GM12864 (cell line): ENCODE measurements around the gene PARP11.

ENCODE experiments used
- DNase-seq: peaks from one replicate; pipeline ENCODE4 v3.0.0-alpha.2; 2011; ENCODE audit warnings: low read depth
- H3K4me3 ChIP-seq: 2 replicates; pipeline ENCODE4 v1.5.1; 2011; ENCODE audit warnings: mild to moderate bottlenecking, low read depth, low read length, control low read depth
- TF ChIP-seq, protein P1 (sequence below): IDR thresholded peaks from 2 replicates; pipeline ENCODE4 v1.5.1; 2011; ENCODE audit warnings: low read depth, mild to moderate bottlenecking, moderate library complexity, low read length, control low read depth, inconsistent platforms; ENCODE audit errors: missing control alignments

The PARP11 gene

DNA sequence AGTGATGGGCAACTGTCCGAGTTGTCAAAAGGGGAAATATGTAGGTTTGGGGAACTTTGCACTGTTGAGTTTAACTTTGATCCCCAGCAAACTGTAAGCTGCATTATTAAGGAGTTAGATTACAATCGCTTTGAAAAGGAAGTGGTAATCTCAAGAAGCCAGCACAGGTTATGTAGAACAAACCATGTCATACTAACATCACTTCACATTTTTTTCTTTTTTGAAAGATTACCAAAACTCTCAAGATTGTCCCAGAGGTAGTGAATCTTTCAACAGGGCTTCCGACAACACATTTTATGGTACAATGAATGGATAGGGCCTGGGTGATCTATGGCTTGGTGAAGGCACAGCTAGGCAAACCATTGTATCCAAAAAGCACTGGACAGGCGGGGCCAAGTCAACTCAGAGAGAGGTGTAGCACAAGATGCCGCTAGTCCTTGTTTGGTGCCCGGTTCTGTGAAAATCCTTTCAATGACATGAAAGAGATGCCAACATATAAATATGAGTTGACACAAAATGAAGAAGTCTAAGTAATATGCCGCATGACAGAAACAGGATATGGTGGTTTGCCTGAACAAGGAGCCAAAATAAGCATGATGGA lies 24.3 kb upstream of the PARP11 start:
- H3K4me3 ChIP-seq = no peak overlapping the region
- TF ChIP-seq, protein P1, sequence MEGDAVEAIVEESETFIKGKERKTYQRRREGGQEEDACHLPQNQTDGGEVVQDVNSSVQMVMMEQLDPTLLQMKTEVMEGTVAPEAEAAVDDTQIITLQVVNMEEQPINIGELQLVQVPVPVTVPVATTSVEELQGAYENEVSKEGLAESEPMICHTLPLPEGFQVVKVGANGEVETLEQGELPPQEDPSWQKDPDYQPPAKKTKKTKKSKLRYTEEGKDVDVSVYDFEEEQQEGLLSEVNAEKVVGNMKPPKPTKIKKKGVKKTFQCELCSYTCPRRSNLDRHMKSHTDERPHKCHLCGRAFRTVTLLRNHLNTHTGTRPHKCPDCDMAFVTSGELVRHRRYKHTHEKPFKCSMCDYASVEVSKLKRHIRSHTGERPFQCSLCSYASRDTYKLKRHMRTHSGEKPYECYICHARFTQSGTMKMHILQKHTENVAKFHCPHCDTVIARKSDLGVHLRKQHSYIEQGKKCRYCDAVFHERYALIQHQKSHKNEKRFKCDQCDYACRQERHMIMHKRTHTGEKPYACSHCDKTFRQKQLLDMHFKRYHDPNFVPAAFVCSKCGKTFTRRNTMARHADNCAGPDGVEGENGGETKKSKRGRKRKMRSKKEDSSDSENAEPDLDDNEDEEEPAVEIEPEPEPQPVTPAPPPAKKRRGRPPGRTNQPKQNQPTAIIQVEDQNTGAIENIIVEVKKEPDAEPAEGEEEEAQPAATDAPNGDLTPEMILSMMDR = no peak
- DNase-seq = no peak

DNA sequence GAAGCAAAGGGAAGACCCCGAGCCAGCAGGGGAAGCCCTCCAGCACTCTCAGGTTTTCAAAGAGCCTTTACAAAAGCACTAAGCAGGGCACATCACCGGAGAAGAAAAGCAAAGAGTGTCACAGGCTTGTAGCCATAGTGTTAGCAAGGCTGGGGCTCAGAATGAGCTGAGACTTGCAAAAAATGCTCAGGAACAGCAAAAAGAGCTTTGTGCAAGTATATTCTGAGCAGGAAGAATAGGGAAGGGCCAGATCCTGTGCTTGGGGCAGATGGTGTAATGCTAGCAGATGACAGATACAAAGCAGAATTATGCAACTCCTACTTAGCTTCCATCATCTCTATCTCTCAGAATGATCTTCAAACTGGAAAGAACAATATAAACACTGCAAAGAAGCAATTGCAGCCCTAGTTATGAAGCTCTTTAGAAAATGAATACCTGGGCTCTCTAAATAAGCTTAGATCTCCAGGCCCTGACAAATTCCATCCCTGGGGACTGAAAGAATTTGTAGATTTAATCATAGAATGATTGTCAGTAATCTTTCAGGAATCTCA lies 23.7 kb upstream of the PARP11 start:
- TF ChIP-seq, protein P1 = no peak
- no peak overlapping the region for H3K4me3 ChIP-seq
- no peak for DNase-seq

DNA sequence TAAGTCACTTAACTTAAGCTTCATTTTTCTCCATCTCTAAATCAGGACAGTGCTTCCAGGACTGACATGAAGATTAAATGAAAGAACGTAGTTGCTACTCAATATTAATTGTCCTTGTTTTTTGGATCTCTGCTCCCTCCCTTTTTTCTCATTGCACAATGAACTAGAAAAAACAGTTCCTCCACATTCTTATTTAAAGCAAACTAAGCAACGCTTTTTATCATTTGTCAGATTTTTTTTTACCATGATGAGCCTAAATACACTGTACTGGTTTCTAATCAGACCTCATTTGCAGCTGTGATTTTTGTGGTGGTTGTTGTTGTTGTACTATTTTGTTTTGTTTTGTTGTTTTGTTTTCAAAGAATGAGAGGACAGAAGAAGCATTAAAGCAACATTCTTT lies 23.2 kb upstream of the PARP11 start:
- no peak for DNase-seq
- TF ChIP-seq, protein P1 = no peak
- H3K4me3 ChIP-seq = no peak overlapping the region

DNA sequence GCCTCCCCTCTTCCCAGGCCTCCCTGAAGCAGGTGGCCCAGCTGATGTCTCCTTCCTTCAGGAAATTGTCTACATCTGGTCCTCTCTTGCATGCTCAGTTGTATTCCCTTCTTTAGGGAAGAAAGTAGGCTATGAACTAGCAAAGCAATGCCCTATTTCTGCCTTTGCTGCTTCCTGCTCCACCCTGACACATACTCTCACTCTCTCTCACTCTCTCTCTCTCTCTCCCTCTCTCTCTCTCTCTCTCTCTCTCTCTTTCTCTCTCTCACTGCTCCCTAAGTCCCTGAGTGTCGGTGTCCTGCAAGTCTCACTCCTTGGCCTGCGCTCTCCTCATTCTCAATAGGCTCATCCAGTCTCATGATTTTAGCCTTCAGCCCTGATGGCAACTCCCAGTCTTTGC lies 19.4 kb upstream of the PARP11 start:
- TF ChIP-seq, protein P1 = no peak
- DNase-seq = no peak
- H3K4me3 ChIP-seq = no peak overlapping the region

DNA sequence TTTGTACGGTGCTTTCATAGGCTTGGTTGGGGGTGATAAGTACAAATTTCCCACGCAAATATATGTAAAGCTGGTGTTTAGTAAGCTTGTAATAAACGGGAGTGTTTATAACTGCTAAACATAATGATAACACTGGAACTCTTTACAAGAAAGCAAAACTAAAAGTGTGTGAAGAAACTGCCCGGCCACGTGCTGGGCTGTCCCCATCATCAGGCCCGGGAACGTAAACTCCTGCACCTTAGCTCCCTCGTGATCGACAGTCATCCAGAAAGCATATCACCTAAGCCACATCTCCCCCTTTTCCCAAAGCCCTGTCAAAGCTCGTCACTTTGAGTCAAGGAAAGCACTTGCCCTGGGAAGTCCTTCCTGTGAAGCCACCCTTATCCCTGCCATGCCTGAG lies 18.0 kb upstream of the PARP11 start:
- DNase-seq = no peak
- no peak overlapping the region for H3K4me3 ChIP-seq
- TF ChIP-seq, protein P1 = no peak

DNA sequence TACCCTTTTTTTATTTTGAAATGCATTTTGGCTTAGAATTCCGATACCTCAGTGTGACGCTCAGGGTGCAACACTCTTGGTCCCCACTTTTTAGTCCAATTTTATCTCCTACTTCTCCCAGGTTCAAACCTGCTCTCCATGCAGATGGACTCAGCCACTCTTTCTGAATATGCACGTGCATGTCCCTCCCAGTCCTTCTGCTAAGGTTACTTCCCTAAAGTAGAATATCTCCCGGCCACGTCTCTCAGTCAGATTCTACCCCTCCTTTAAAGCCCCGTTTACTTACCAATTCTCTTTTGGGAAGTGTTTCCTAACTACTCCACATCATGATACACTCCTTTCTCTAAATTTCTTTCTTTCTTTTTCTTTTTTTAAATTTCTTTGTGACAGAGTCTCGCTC lies 15.5 kb upstream of the PARP11 start:
- TF ChIP-seq, protein P1 = no peak
- H3K4me3 ChIP-seq = no peak overlapping the region
- no peak for DNase-seq
